NCI-H510A (cell line): ENCODE data around the gene EHD3.

Source experiments
- DNase-seq: peaks from one replicate; lab custom pipeline; 2025; lab: John Stamatoyannopoulos, UW

Gene EHD3

GRCh38 chr2:31213601-31214443 is 20.1 kb upstream of the EHD3 start:
- DNase-seq, result no peak

- no peak for DNase-seq
Measured at GRCh38 chr2:31214444-31214915, 19.5 kb upstream of the EHD3 start.

- DNase-seq, result no peak
Measured at GRCh38 chr2:31216734-31217133, 17.2 kb upstream of the EHD3 start.

DNA sequence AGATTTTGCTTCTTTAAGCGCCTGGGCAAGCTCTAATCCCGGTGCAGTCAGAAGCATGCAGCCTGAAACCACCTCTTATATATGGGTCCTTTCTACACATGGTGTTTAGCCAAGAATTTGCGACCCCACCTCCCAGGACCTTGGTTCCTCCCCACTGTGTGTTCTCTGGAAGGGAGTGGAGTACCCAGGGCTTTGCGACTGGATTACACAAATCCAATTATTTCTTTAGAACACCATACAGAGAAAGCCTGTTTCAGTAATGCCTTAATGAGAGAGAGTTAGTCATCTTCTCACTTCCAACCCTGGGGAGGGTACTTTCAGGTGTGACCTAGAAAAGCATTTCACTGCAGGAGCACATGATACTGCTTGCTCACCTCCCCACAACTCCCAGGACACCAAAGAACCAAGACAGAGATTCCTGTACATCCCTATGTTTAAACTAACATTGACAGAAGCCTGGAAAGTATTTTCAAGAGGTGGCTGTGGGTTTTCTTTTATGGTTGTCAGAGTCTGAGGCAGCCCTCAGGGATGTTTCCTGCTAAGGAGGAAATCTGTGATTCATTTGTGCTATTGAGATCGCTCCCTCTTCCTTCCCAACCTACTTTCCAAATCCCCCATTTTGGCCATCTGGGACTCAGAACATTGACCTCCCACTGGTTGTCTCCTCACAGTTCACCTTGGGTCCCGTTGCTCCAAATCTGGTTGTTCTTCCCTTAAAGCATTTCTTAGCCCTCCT is 16.3 kb upstream of the EHD3 start, which contains the start of gene CAPN14:
CAPN14 (minus strand) TSS at position 51 of the 736 bp plus-strand sequence. CDS start 12,068 bp downstream, outside the sequence.
- DNase-seq, result no peak

DNA sequence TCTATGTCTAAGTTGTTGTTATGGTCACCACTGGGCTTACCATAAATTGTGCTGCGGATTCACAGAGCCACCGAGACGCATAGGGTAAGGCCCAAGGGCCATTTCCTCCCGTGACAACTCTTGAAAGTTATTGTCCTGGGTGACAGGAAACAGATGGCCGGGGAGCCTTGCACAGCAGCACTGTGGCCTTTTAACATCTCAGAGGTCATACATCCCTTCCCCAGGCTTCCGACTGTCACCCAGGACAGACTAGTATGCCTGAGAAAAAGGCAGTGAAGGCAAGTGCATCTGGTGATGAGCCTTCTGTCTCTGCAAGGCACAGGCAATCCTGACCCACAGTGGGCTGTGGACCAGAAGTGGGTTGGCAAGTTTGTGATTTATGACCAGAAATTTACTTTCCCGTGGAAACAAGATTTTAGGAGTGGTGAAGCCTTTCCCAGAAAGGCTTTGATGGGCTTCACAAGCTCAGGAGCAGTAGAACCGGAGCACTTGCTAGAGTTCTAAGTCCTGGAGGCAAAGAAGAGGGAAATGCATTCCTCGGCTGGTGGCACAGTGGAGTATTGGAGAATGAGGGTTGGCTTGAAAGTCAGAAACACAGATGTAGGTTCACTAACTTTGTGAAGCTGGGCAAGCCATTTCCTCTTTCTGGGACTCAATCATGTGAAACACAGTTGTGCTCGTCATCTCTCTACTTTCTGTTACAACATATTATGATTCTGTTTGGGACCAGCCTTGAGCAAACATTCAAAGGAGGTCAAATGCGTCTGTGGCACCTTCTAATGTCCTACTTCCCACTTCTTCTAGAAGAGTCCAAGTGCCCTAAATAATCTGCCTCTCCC is 14.6 kb upstream of the EHD3 start:
- no peak for DNase-seq

- no peak for DNase-seq
Measured at GRCh38 chr2:31221544-31221943, 12.4 kb upstream of the EHD3 start.

DNA sequence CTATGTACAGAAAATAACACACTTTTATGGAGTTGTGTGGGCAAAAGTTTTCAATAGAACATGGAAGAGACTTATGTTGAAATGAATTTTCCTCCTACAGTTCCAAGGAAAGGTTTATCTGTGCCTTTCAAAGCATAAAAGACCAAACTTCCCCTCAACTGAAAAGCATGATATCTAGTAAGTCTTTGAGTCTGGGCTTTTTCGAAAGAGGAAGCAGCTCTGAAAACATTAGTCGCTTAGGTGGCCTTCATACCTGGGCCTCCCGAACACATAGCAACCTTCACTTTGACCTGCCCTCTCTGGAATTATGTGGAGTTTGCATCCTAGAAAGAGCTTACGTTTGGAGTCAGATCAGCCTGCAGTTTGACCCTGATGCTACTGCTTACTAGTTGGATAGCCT is 11.9 kb upstream of the EHD3 start:
- DNase-seq, result no peak

GRCh38 chr2:31223026-31223425 is 10.9 kb upstream of the EHD3 start:
- no peak for DNase-seq

- no peak for DNase-seq
Measured at GRCh38 chr2:31223749-31224148, 10.2 kb upstream of the EHD3 start.

DNA sequence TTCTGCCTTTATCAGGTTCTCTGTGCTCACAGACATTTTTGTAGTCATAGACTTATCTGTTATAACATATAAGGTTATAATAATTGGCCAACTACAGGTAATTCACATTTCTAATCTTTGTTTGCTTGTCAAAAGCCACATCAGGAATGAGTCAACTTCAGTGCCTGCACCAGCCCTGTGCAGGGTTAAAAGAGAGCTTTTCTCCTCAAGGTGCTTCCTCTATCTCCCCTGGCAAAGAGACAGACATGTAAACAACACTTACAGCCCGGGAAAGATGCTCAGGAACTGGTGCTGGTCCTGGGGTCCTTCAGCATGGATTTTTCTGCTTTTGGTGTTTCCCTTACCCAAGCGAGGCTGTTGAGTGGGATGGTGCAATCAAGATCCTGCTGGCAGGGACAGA is 7.7 kb upstream of the EHD3 start:
- no peak for DNase-seq

- no peak for DNase-seq
Measured at GRCh38 chr2:31227110-31227509, 6.8 kb upstream of the EHD3 start.

DNA sequence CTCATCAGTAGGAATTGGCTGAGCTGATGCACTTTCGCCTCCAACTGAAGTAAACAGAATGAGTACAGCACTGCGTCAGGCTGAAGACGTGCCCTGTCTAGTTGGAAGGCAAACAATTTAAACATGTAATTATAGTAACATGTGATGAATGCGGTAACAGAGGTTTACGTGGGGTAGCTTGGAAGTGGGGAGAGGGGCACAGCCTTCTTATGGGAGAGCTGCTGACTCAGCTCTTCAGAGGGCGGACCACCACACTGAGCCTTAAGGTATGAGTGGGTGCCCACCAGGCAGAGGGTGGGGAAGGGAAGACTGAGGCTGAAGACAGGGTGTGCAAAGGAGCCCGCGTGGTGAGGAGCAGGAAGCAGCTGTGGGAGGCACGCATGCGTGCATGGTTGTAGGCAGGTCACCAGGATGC is 6.2 kb upstream of the EHD3 start:
- DNase-seq, result no peak

GRCh38 chr2:31228717-31229116 is 5.2 kb upstream of the EHD3 start:
- no peak for DNase-seq

- no peak for DNase-seq
Measured at GRCh38 chr2:31230751-31231150, 3.2 kb upstream of the EHD3 start.

- no peak for DNase-seq
Measured at GRCh38 chr2:31231571-31232302, 2.2 kb upstream of the EHD3 start.

DNA sequence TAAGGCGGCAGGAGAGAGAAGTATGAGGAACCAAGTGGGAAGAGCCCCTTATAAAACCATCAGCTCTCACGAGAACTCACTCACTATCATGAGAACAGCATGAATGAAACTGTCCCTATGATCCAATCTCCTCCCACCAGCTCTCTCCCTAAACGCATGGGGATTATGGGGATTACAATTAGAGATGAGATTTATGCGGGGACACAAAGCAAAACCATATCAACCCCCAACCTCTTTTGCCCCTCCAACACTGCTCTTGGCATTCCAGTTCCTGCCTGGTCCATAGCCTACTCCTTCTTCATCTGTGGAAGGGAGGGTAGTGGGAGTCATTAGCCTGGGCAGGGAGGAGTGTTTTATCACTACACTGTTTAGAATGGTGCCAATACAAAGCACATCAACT is 1.4 kb upstream of the EHD3 start:
- DNase-seq, result no peak

- no peak for DNase-seq
Measured at GRCh38 chr2:31233231-31233630, 721 bp upstream of the EHD3 start.

DNA sequence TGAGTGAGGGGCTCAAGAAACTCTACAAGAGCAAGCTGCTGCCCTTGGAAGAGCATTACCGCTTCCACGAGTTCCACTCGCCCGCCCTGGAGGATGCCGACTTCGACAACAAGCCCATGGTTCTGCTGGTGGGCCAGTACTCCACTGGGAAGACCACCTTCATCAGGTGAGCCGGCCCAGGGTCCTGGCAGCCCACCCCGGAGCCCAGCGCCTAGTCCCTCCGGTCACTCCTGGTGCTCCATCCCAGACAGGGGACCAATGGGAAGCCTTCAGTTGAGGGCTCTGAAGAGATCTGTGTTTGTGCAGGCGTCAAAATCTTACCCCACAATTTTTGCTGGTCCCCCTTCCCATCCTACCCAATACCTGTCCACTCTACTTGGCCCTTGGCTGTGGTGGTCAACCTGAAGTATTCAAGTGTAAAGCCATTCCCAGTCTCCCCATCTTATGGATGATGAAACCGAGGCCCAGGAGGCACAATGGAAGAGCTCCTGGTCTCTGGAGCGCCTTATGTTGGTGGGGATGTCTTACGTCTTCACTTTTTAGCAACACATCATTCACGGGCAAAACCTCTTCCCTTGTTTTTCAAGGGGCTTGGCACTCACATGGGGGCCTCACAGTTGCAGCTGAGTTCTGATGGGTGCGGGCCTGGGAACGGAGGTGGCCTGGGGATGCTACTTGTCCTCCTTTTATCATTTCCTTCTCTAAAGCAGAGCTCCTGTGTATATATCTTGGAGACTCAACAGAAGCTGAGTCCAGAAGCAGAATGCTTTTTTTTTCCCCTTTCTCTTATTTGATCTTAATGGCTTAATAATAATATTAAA is 941 bp downstream of the EHD3 start:
- no peak for DNase-seq

GRCh38 chr2:31235504-31235902 is 1.6 kb downstream of the EHD3 start:
- no peak for DNase-seq

- DNase-seq, result no peak
Measured at GRCh38 chr2:31236433-31237205, 2.7 kb downstream of the EHD3 start.
